GM18507 (cell line): Measurements from ENCODE around the gene RAI1.
"Not testable (repeated sequence)": the region's sequence is repeated elsewhere in the genome, so short reads cannot be mapped to it uniquely, and the experiment has no call there.

ENCODE experiments used
- DNase-seq: peaks from one replicate; pipeline ENCODE4 v3.0.0; 2011; ENCODE audit warnings: low read depth; ENCODE audit not compliant: insufficient read length; ENCODE audit errors: extremely low spot score
- FAIRE-seq: peaks from 2 replicates; lab custom pipeline; 2011; peaks lifted over from hg19 to GRCh38; lab: Jason Lieb, UNC

Gene RAI1

GRCh38 chr17:17804007-17804406, 122.7 kb downstream of the RAI1 start:
- no peak for DNase-seq
- FAIRE-seq, result no peak

DNA sequence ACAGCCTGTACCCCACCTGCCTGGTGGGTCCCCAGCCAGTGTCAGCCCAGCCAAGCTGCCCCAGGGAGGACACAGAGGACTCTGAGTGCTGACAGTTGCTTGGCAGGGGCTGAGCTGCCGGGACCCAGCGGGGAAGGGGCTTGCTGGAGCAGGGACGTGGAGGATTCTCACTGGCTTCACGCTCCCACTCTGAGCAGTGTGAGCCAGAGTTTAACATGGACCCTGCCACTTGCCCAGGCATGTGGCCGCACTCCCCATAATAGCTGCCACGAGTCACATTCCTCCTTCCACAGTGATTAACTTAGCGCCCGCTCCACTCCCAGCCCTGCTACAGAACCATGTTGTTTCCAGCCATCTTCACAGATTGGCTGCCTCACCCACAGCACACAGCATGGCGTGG, 124.3 kb downstream of the RAI1 start:
- FAIRE-seq, result no peak

DNA sequence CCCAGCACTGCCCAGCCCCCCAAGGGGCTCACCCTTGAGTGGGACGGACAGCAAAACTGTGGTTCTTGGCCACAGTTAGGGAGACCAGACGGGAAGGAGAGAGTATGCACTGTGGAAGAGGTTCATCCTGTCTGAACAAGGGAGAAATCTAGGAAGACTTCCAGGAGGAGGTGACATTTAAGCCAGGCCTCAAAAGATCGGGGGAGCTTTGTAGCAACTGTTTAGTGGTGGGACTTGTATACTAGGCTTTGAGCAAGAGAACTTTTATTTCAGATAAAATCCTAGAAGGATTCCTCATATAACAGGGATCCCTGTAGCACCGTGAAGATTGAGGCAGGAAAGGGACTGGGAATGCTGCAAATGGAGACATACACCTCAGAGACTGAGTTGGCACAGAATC, 124.8 kb downstream of the RAI1 start:
- DNase-seq (no peak), FAIRE-seq (no peak)

More for the DNA sequence above, 124.3 kb downstream of the RAI1 start:
- DNase-seq, result no peak

DNA sequence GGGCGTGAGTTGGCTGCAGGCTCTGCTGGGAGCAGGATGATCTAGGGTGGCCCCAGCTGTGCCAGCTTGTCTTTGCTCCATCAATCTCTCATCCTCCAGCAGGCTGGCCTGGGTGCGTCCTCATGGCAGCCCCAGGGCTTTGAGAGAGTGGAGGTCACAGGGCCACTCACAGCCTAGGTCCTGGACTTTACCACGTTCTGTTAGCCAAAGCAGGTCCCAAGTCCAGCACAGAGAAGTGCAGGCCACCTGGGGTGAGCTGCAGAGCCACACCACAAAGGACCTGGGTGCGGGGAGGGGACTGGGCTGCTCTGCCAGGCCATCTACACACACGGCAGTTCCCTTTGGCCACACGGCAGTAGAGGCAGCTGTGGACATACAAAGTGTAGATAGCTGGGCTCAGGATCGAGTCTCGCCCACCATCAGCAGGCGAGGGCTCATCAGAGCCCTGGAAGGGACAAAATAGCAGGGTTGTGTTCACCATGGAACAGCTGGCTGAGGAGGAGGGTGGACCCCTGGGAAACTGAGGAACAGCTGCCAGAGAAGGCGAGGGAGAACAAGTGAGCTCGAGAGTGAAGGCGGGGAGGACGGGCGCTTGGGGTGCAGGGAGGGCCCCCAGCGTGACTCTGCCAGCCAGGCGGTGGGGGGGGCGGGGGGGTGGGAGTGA, 125.5 kb downstream of the RAI1 start:
- no peak for FAIRE-seq
- DNase-seq, result no peak

DNA sequence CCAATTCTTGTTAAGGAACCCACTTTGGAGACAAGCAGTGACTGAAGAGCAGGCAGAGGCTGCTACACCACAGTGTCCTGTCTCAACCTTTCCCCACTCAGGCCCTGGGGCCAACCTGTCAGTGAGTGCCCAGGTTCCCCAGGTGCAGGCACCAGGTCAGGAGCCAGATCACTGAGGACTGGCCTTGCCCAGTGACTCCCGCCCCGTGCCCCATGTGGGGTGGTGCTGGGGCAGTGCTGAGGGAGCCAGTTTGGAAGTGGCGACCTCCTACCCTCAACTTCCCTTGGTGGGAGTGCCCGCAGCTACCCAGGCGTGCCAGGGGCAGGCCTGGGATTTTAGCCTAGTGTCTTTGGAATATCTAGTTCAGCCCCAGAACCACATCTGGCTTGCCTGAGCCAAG, 126.2 kb downstream of the RAI1 start:
- FAIRE-seq (no peak), DNase-seq (no peak)

DNA sequence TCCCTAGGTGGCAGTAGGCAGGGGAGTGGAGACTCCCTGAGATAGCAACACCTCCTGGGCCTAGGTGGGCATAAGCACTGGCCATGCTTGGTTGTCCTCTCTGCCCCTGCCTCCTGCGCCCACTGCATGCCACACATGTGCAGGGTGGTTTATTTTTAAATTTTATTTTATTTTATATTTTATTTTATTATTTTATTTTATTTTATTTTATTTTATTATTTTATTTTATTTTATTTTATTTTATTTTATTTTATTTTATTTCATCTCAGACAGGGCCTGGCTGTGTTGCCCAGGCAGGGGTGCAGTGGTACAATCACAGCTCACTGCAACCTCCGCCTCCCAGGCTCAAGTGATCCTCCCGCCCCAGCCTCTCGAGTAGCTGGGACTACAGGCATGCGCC, 126.9 kb downstream of the RAI1 start:
- not testable (repeated sequence) for DNase-seq, FAIRE-seq

DNA sequence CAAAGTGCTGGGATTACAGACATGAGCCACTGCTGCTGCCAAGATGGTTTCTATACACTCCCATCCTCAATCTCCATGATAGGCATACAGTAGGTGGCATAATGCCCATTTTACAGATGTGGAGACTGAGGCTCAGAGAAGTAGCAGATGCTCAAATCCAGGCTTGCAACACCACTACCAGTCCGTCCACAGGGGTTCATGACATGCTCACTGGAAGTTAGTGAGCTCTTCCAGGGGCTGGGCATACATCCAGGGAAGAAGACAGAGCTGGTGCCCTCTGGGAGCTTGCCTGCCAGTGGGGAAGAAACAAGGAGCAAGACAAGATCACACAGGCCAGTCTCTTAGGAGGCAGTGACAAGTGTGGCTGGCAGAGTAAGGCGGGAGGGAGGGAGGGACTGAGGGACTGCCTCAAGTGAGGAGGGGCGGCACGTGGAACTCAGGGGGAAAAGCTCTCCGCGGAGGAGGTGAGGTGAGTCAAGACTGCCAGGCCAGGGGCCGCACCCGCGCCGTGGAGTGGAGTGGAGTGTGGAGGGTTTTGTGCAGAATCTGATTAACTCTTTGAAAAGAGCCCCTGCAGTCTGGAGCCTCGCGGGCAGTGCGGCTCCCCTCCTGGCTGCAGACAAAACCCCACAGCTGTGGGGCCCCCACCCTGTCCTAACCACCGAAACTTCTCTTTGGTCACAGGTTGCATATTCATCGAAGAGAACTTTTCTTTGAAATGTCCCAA, 127.6 kb downstream of the RAI1 start:
- FAIRE-seq (peak; percentile 86), DNase-seq (peak; percentile 64)

- FAIRE-seq (no peak), DNase-seq (no peak)
Measured at GRCh38 chr17:17809531-17810083, 128.3 kb downstream of the RAI1 start.

- DNase-seq, result no peak
- FAIRE-seq, result no peak
Measured at GRCh38 chr17:17810084-17810894, 129.0 kb downstream of the RAI1 start.

- FAIRE-seq, result no peak
- no peak for DNase-seq
Measured at GRCh38 chr17:17810895-17811248, 129.6 kb downstream of the RAI1 start.

DNA sequence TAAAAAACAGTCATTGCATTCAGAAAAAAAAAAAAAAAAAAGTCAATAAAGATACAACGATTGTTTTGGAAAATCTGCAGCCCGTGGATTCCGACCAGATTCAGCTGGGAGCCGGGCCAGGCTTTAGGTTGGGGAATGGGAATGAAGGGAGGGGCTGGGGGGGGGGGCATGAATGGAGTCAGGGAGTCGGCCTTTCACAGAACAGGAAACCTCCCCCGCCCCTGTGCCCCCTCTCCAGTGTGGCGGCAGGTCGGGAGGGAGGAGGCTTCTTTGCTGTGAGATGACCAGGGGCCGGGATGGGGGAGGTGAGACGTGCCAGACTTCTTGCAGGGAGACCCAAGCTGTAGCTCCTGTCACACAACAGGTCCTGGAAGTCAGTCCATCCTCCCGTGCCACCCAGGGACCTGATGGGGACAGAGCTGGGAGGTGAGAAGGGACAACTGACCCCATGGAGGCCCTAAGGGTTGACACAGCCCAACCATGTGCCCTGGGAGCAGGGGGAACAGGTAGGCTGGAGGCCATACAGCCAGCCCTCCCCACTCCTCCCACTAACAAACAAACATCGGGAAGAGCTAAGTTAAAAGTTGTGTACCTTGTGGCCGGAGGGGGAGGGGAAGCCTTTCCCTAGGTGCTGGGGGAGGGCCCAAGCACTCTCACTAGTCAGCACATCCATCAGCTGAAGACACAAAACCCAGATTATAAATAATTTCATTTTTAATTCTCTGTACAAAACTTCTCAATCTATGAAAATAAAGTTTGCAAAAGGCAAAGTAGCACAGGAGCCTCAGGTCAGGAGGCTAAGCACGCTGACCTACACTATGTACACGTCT, 130.3 kb downstream of the RAI1 start:
- no peak for FAIRE-seq

GRCh38 chr17:17812211-17813054, 131.2 kb downstream of the RAI1 start:
- DNase-seq, result peak; percentile 70
- FAIRE-seq, result peak; percentile 77

More for the DNA sequence above, 130.3 kb downstream of the RAI1 start:
- no peak for DNase-seq

GRCh38 chr17:17813055-17813724, 131.9 kb downstream of the RAI1 start:
- FAIRE-seq, result no peak
- DNase-seq, result no peak

DNA sequence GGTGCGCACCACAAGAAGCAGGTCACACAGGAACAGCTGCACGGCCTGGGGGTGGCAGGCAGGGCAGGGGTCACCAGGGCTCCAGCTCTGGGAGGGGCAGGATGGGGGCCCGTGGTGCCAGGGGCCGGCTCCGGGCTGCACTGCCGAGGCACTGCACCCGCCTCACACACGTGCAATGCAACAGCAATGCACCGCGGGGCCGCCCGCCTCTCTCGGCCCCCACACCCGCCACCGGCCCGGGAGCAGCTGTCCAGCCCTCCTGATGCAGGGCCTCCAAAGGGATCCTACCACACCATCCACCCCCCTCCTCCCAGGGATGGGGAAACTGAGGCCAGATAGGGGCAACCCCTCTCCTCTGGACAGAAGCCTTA, 132.5 kb downstream of the RAI1 start:
- DNase-seq, result no peak
- FAIRE-seq, result no peak

DNA sequence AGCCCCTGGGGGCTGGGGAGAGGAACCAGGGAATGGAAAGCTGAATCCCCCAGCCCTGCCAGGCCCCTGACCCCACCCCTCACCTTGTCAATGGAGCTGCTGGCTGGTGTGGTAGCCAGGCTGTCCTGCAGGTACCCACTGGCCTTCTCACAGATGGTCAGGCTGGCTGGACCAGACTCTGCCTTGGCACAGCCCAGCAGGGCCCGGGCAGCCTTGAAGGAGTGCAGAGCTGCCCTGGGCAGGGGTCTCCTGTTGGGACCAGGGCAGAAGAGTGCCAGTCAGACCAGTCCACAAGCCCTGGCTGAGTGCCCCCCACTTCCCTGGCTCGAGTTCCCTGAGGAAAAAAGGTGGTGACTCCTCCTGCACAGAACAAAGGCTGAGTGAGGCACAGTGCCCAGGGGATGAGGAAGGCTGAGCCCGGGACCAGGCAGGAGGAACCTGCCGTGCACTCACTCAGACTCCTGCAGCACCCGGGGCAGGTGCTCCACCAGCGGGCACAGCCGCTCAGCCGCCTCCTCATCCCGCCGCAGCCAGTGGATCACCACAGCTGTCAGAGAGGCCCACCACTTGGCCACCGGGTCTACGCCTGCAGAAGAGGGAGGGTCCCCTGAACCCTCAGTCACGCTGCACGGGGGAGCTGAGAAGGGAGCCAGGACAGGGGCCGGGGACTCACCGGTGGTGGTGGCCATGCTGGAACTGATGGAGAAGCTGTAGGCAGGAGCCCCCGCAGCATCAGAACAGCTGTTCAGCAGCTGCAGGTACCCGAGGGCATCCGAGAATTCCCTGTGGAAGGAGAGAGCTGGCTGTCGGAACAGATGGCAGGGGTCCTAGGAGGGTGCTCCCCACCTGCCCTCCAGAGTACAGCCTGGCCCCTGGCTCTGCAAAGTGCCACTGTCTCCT, 133.2 kb downstream of the RAI1 start:
- FAIRE-seq (no peak), DNase-seq (no peak)

DNA sequence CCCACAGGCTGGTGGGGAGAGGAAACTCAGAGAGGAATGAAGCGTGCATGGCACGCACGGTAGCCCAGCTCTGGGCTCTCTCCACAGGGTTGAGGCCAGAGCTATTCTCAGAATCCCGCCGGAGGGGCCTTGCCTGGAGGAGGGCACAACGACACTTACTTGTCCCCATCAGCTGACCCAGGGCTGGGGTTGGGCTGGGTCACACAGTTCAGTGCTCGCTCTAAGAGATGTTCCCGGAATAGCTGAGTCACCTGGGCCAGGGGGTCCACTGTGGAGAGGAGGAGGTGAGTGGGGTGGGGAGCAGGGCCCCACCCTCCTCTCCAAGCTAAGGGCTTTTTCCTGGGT, 133.8 kb downstream of the RAI1 start:
- FAIRE-seq (no peak), DNase-seq (no peak)
